Aorta (tissue), 5 donors: Measurements from ENCODE around the gene GLG1. TPM values are rescaled to one million over a fixed set of nuclear protein-coding genes. Genes with fewer than 3 reads are reported as not detected.
A peak's percentile ranks its signal among the peaks of the same experiment; 100 is the strongest.
"Not testable (repeated sequence)": the region's sequence is repeated elsewhere in the genome, so short reads cannot be mapped to it uniquely, and the experiment has no call there.

Source experiments
- ATAC-seq: fragments of 200-7000 bp; cut with Tn5 transposase; one replicate; pipeline ENCODE4 v1.9.1; 2022; ENCODE audit warnings: moderate library complexity; ENCODE audit not compliant: low FRiP score
- DNase-seq, 2 donors: peaks; one replicate each; pipeline ENCODE4 v3.0.0-alpha.2; 2020
- H3K27ac ChIP-seq, 2 donors: one replicate each; pipeline ENCODE4 v1.5.1; 2013; ENCODE audit warnings: low read length in 2 of 2, mild to moderate bottlenecking in 2 of 2, moderate library complexity in 2 of 2, control low read depth in 1 of 2, inconsistent platforms in 1 of 2, low read depth in 1 of 2
- H3K27me3 ChIP-seq, 2 donors: one replicate each; pipeline ENCODE4 v1.6.1; 2013; ENCODE audit warnings: control low read depth in 1 of 2, low read length in 1 of 2, mild to moderate bottlenecking in 1 of 2, moderate library complexity in 1 of 2; ENCODE audit not compliant: insufficient read depth in 2 of 2, control insufficient read depth in 1 of 2
- H3K36me3 ChIP-seq, 2 donors: one replicate each; pipeline ENCODE4 v1.6.1; 2013; ENCODE audit warnings: control low read depth in 1 of 2, low read length in 1 of 2, mild to moderate bottlenecking in 1 of 2; ENCODE audit not compliant: insufficient read depth in 2 of 2, control insufficient read depth in 1 of 2
- H3K4me1 ChIP-seq, 2 donors: one replicate each; pipeline ENCODE4 v1.6.1; 2013; ENCODE audit warnings: low read length in 2 of 2, control low read depth in 1 of 2, mild to moderate bottlenecking in 1 of 2, moderate library complexity in 1 of 2; ENCODE audit not compliant: insufficient read depth in 2 of 2, control insufficient read depth in 1 of 2
- H3K4me3 ChIP-seq, 2 donors: one replicate each; pipeline ENCODE4 v1.5.1; 2013; ENCODE audit warnings: low read length in 2 of 2, control low read depth in 1 of 2, mild to moderate bottlenecking in 1 of 2
- H3K9me3 ChIP-seq: one replicate; pipeline ENCODE4 v1.6.1; 2013; ENCODE audit warnings: mild to moderate bottlenecking, low read length; ENCODE audit not compliant: control insufficient read depth
- WGBS, 2 donors: extraction: QIAGEN DNeasy Blood & Tissue Kit; methylation state at CpG; one replicate each; pipeline ENCODE4 v1.1.7; 2013; 5-methylcytosine and 5-hydroxymethylcytosine counted together
- intact Hi-C, 2 donors: fragments of 100-400 bp; cut with DNase I; formaldehyde crosslinking; loops; one replicate each; pipeline versions ENCODE4 v1.14.2 to v1.15.0; 2022
- polyA plus RNA-seq, 2 donors: library from polyadenylated mRNA; stranded (reverse); fragments of 200-250 nt; gene quantifications; one replicate each; pipeline ENCODE4 v1.2.3, GENCODE V29; 2013
- total RNA-seq, 2 donors: library from RNA; stranded (reverse); fragmentation: NEBNext Ultra II Directional; extraction: Animal tissue kit (Norgen Biotek cat#: 25700); gene quantifications; one replicate each; pipeline ENCODE4 v1.2.1, GENCODE V29; 2021
- donor health status: healthy with polysubstance abuse.
- donor health status: Bipolar disorder and iron deficiency.
- donor health status: DM: no; HTN: no; CAD: no.
- donor health status: DM: no; HTN: no; CAD: no.
- donor health status: DM: yes; HTN: yes; CAD: no.

The GLG1 gene
- total and polyA plus RNA-seq, 4 donors = 26.2 to 173 (median 114) TPM

DNA sequence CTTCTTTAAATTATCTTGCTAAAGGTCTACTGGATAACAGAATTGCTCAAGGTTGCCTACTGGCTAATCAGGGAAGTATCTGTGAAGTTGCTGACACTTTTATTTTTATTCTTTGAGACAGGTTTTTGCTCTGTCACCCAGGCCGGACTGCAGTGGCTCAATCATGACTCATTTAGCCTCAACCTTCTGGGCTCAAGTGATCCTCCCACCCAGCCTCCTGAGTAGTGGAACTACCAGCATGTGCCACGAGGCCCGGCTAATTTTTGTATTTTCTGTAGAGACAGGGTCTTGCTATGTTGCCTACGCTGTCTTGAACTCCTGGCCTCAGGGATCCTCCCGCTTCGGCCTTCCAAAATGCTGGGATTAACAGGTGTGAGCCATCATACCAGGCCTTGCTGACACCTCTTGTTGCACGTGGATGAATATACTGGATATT, 43.1 kb downstream of the GLG1 start:
- Histone ChIP-seq H3K27me3 (no peaks in the 10 kb centered on the region), H3K9me3 (no peaks in the 10 kb centered on the region), H3K4me3 (no peak overlapping the region), H3K36me3 (no peaks in the 10 kb centered on the region), H3K4me1 (peaks cover 3 to 5% of the 10 kb centered on the region in 2 donors), H3K27ac (no peak overlapping the region)
- intact Hi-C loops = no loop called here
- ATAC-seq = no peak
- WGBS, 2 donors = 80 to 83% methylated on average over 7 of the region's 7 CpGs
- DNase-seq = peak in 1 of 2 donors; percentile 62

- no peaks in the 10 kb centered on the region for H3K27me3 ChIP-seq
- no peak for ATAC-seq
- 94 to 97% methylated on average over 1 of the region's 1 CpG for WGBS, 2 donors
- H3K4me3 ChIP-seq = no peak overlapping the region
- peaks cover 3 to 5% of the 10 kb centered on the region in 2 donors for H3K4me1 ChIP-seq
- intact Hi-C loops = no loop called here
- H3K27ac ChIP-seq = no peak overlapping the region
- no peaks in the 10 kb centered on the region for H3K9me3 ChIP-seq
- DNase-seq = no peak
- no peaks in the 10 kb centered on the region for H3K36me3 ChIP-seq
Measured at GRCh38 chr16:74562117-74562516, 44.8 kb downstream of the GLG1 start.

DNA sequence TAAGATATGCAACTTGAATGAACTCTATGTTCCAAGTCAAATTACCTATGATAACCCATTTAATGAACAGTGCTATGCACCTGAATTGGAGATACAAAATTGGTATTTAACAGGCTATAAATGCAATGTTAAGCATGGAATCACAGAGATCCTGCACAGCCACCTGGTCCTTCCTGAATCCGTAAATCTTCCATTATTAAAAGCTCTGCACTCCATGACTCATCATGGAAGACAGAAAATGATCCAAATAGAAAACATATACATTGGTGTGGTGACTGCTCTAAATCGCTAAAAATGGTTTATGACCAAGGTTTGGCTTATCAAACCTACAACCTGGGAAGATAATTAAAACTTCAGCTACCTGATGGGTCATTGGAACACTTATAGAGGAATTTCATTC, 45.3 kb downstream of the GLG1 start:
- Histone ChIP-seq H3K36me3 (no peaks in the 10 kb centered on the region), H3K27me3 (no peaks in the 10 kb centered on the region), H3K9me3 (no peaks in the 10 kb centered on the region), H3K27ac (no peak overlapping the region), H3K4me3 (no peak overlapping the region), H3K4me1 (peaks cover 3 to 5% of the 10 kb centered on the region in 2 donors)
- DNase-seq = no peak
- intact Hi-C loops = no loop called here
- ATAC-seq = no peak
- 92 to 93% methylated on average over 2 of the region's 2 CpGs for WGBS, 2 donors

DNA sequence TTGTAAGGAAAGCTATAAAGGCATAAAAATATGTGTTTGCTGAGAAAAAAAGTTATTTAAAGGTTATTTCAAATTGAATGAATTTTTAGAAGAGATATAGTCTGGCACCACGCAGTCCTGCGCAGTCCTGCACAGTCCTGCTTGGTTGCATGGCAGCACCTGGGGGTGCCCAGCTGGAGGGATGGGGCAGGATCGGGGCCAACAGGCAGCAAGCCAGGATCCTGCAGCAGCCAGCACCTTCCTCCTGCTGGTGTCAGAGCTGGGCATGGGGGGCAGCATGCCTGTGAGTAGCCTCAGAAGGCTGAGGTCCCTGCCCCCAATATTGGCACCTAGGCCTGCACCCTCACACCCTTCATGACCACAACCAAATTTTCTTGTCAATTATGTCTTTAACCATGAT, 46.0 kb downstream of the GLG1 start:
- intact Hi-C loops = no loop called here

GRCh38 chr16:74558873-74559272, 48.0 kb downstream of the GLG1 start:
- 82% methylated on average over 4 of the region's 4 CpGs for WGBS, 2 donors
- Histone ChIP-seq H3K4me1 (peaks cover 0 to under 1% of the 10 kb centered on the region in 2 donors), H3K27me3 (no peaks in the 10 kb centered on the region), H3K36me3 (no peaks in the 10 kb centered on the region), H3K27ac (no peak overlapping the region), H3K4me3 (no peak overlapping the region), H3K9me3 (no peaks in the 10 kb centered on the region)
- DNase-seq (no peak), ATAC-seq (no peak)
- intact Hi-C loops = no loop called here

More for the DNA sequence above, 46.0 kb downstream of the GLG1 start:
- no peak overlapping the region for H3K27ac ChIP-seq
- no peaks in the 10 kb centered on the region for H3K27me3 ChIP-seq
- no peaks in the 10 kb centered on the region for H3K9me3 ChIP-seq
- H3K4me3 ChIP-seq = no peak overlapping the region
- peaks cover 2 to 5% of the 10 kb centered on the region in 2 donors for H3K4me1 ChIP-seq
- WGBS, 2 donors = 81 to 84% methylated on average over 3 of the region's 3 CpGs
- DNase-seq (no peak), ATAC-seq (no peak)
- H3K36me3 ChIP-seq = no peaks in the 10 kb centered on the region

DNA sequence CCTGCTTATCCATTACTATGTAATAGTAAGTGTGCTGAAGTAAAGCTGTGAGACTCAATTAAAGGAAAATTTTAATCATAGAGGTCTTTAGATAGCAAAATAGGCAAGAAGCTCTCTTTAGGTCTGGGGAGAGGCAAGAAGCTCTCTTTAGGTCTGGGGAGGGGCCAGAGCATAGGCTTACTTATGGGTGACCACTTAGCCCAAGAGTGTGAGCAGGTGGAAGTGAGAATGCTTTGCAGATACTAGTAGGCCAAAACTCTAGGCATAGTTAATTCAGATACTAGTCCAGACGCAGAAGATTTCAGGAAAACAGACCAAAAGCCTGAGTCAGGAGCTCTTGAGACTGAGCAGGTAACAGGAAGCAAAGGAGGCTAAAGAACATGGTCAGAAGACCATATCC, 49.6 kb downstream of the GLG1 start:
- Histone ChIP-seq H3K9me3 (no peaks in the 10 kb centered on the region), H3K4me3 (no peak overlapping the region), H3K36me3 (no peaks in the 10 kb centered on the region), H3K27ac (no peak overlapping the region), H3K4me1 (no peaks in the 10 kb centered on the region), H3K27me3 (no peaks in the 10 kb centered on the region)
- intact Hi-C loops = no loop called here
- ATAC-seq (no peak), DNase-seq (no peak)
- 71 to 74% methylated on average over 1 of the region's 1 CpG for WGBS, 2 donors

DNA sequence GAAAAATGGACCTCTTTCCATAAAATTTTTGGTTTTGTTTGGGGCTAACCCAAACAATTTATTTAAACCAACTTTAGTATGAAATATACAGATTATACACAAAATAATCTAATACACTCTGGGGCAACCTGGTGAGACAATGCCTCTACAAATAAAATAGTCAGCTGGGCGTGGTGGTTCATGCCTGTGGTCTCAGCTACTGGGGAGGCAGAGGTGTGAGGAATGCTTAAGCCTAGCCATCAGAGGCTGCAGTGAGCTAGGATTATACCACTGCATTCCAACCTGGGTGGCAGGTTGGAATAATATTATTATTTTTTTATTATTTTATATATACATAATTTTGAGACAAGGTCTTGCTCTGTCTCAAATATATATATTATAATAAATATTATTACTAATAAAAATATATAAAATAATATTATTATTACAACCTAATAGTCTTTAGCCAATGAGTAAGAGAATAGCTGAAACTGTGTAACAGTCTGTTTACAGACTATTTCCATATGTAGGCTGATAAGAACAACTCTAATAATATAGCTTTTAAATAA, 50.5 kb downstream of the GLG1 start:
- Histone ChIP-seq H3K4me3 (no peak overlapping the region), H3K27ac (no peak overlapping the region), H3K9me3 (no peaks in the 10 kb centered on the region), H3K36me3 (no peaks in the 10 kb centered on the region), H3K27me3 (no peaks in the 10 kb centered on the region), H3K4me1 (no peaks in the 10 kb centered on the region)
- intact Hi-C loops = no loop called here
- ATAC-seq (no peak), DNase-seq (no peak)
- WGBS, 2 donors = 95 to 100% methylated on average over 1 of the region's 1 CpG

DNA sequence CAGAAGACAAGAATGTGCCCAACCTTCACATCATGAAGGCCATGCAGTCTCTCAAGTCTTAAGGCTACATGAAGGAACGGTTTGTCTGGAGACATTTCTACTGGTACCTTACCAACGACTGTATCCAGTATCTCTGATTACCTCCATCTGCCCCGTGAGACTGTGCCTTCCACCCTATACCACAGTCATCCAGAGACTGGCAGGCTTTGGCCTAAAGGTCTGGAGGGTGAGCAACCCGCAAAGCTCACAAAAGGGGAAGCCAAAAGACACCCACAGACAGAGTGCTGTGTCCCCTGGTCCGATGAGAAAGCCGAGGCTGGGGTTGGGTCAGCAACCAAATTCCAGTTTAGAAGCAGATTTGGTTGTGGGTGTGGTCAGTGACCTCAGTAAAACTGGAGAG, 54.6 kb downstream of the GLG1 start:
- WGBS, 2 donors = 93% methylated on average over 4 to 6 of the region's 6 CpGs
- H3K27ac ChIP-seq, intact Hi-C loops, H3K4me3 ChIP-seq, H3K9me3 ChIP-seq, H3K36me3 ChIP-seq, DNase-seq, ATAC-seq, H3K4me1 ChIP-seq, H3K27me3 ChIP-seq: not testable (repeated sequence)

DNA sequence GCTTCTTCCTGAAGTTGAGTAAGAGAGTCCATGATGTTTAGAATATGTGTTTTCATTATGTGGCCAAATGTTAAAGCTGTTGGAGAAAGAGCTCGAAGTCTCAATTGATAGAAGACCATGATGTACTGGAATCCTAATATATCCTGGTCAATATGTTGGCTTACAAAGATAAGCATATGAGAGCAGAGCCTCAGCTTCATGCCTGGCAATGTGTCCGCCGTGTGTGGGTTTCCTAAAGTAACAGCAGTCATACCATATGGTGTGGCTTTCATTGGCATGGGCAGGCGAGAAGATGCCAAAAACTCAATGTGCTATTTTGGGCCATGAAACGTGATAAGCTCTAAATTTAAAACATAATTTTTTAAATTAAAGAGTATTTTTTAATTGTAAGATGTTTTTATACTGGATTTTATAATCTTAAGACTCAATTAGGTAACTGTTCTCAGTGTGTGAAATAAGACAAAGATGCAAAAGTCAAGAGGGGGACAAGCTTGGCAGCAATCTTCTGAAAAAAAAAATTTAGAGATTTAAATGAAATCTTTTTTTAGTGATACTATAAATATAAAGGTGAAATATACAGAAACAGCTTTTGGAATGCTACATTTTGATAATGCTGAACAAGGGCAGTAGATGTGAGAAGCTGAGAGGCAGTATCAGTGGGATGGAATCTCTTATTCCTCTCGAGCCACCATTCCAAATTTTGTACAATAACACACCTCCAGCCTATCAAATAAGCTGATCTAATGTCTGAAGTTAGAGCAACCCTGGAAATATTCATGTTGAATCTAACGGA, 56.5 kb downstream of the GLG1 start:
- DNase-seq, intact Hi-C loops, H3K4me1 ChIP-seq, H3K27ac ChIP-seq, H3K9me3 ChIP-seq, H3K27me3 ChIP-seq, H3K36me3 ChIP-seq, ATAC-seq, H3K4me3 ChIP-seq: not testable (repeated sequence)
- 3 to 7% methylated on average over 7 of the region's 7 CpGs for WGBS, 2 donors
